ENCODE measurements around the gene NUDT22. TPM values are rescaled to one million over a fixed set of nuclear protein-coding genes. Genes with fewer than 3 reads are reported as not detected.

Gene NUDT22
- total and polyA plus RNA-seq, 2 donors (not counting 1 experiment from before 2014, with no cell fraction given) = 104 to 139 TPM

DNA sequence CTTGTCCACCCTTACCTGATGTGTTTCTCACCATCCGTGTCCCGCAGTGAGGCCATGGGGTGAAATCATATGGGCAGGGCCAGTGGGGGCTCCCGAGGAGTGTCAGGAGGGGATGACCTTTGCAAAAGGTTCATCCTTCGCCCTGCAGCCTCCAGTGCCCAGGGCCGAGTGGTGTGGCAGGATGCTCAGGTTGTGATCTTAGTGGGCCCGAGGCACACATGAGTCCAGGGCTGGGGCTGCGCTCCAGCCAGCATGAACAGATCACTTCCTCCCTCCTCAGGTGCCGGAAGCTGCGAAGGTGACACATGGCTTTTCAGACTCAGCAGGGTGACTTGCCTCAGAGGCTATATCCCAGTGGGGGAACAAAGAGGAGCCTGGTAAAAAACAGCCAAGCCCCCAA is 12.0 kb downstream of the NUDT22 start:
- ChIA-PET CTCF (interaction anchor here (1.1 kb wide), 1 partner anchor 30 kb away, joined by 3 read pairs; no protein-coding TSS in a partner anchor), POLR2A (interaction anchor here (1.0 to 1.6 kb wide), 3 partner anchors 12 to 54 kb away, joined by 3 to 4 read pairs (median 3); partner anchors contain the start of genes NUDT22 and TRPT1)
- Mint-ChIP-seq H3K9me3 (ENCODE audit: insufficient read depth) (no peaks in the 10 kb centered on the region), H3K27ac (peak overlapping the region; percentile 90), H3K4me1 (peaks cover 56% of the 10 kb centered on the region), H3K4me3 (peak overlapping the region; percentile 53), H3K27me3 (no peaks in the 10 kb centered on the region)
- WGBS (ENCODE audit: insufficient coverage) = 74% methylated on average over 9 of the region's 9 CpGs
- H3K9me3 ChIP-seq (ENCODE audit: control extremely low read depth in 1 of 3, control insufficient read depth in 2 of 3, insufficient read depth in 1 of 3, low read length in 2 of 3) = no peaks in the 10 kb centered on the region
- H3K79me2 ChIP-seq (ENCODE audit: control insufficient read depth, insufficient read depth, low read length) = peaks cover 25% of the 10 kb centered on the region
- H3K4me1 ChIP-seq (ENCODE audit: control insufficient read depth in 2 of 2, insufficient read depth in 2 of 2, low read length in 2 of 2) = peaks cover 35 to 69% of the 10 kb centered on the region in 2 donors
- TF ChIP-seq, protein P1, sequence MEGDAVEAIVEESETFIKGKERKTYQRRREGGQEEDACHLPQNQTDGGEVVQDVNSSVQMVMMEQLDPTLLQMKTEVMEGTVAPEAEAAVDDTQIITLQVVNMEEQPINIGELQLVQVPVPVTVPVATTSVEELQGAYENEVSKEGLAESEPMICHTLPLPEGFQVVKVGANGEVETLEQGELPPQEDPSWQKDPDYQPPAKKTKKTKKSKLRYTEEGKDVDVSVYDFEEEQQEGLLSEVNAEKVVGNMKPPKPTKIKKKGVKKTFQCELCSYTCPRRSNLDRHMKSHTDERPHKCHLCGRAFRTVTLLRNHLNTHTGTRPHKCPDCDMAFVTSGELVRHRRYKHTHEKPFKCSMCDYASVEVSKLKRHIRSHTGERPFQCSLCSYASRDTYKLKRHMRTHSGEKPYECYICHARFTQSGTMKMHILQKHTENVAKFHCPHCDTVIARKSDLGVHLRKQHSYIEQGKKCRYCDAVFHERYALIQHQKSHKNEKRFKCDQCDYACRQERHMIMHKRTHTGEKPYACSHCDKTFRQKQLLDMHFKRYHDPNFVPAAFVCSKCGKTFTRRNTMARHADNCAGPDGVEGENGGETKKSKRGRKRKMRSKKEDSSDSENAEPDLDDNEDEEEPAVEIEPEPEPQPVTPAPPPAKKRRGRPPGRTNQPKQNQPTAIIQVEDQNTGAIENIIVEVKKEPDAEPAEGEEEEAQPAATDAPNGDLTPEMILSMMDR (IDR thresholded peaks at IDR 0.05) = no peak
- TF ChIP-seq EZH2 (IDR thresholded peaks at IDR 0.05; ENCODE audit: borderline replicate concordance, insufficient read depth, low read depth, low read length, poor library complexity, severe bottlenecking) = no peak
- peaks cover 26% of the 10 kb centered on the region for H4K20me1 ChIP-seq (ENCODE audit: control insufficient read depth, insufficient read depth, low read length, poor library complexity, severe bottlenecking)
- peaks cover 0 to 30% of the 10 kb centered on the region in 2 experiments for H3K36me3 ChIP-seq (replicated peaks in 1 of 2; ENCODE audit: control extremely low read depth in 1 of 2, control insufficient read depth in 1 of 2, extremely low read depth in 1 of 2, insufficient read depth in 2 of 2, low read length in 1 of 2)
- no peak overlapping the region for H3K9ac ChIP-seq (ENCODE audit: low read length)
- H3K4me2 ChIP-seq (replicated peaks; ENCODE audit: low read depth, low read length, poor library complexity, severe bottlenecking) = peak overlapping the region; percentile 38
- peak overlapping the region; percentile 53 to 98 for H3K27ac ChIP-seq (ENCODE audit: low read length in 2 of 2)
- intact Hi-C loops (cut with micrococcal nuclease) = no loop called here
- no peak overlapping the region for H2AFZ ChIP-seq (ENCODE audit: insufficient read depth, low read depth, low read length, poor library complexity, severe bottlenecking)
- no peaks in the 10 kb centered on the region for H3K27me3 ChIP-seq (replicated peaks in 1 of 4; ENCODE audit: control extremely low read depth in 1 of 4, control insufficient read depth in 3 of 4, insufficient read depth in 4 of 4, low read length in 3 of 4)
- peak; percentile 61 for DNase-seq
- ATAC-seq (ENCODE audit: low read depth) = no peak
- H3K4me3 ChIP-seq (ENCODE audit: control extremely low read depth in 1 of 5, extremely low read depth in 1 of 5, insufficient read depth in 1 of 5, low read depth in 2 of 5, low read length in 4 of 5) = no peak overlapping the region

DNA sequence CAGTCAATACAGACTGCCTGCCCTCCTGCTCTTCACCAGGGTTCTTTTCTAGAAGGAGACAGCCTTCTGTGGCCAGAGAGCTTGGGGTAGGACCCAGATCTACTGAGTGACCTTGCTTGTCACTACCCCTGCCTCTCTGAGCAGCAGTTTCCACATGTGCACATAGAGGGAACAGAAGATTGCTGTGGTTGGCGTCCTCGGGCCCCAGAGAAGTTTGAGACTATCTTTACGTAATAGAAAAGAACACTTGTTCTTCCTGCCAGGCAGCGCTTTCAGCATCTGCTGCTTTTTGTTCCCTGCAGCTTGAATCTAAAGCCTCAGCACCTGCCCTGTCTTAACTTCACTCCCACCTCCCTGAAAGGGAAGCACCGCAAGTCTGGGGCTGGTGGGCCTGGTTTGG is 12.9 kb downstream of the NUDT22 start:
- Histone ChIP-seq H2AFZ (ENCODE audit: insufficient read depth, low read depth, low read length, poor library complexity, severe bottlenecking) (no peak overlapping the region), H3K9me3 (ENCODE audit: control extremely low read depth in 1 of 3, control insufficient read depth in 2 of 3, insufficient read depth in 1 of 3, low read length in 2 of 3) (no peaks in the 10 kb centered on the region), H3K9ac (ENCODE audit: low read length) (no peak overlapping the region), H4K20me1 (ENCODE audit: control insufficient read depth, insufficient read depth, low read length, poor library complexity, severe bottlenecking) (peaks cover 21% of the 10 kb centered on the region), H3K79me2 (ENCODE audit: control insufficient read depth, insufficient read depth, low read length) (peaks cover 25% of the 10 kb centered on the region), H3K27ac (ENCODE audit: low read length in 2 of 2) (peak overlapping the region in 1 of 2 donors; percentile 98), H3K4me3 (ENCODE audit: control extremely low read depth in 1 of 5, extremely low read depth in 1 of 5, insufficient read depth in 1 of 5, low read depth in 2 of 5, low read length in 4 of 5) (no peak overlapping the region), H3K4me1 (ENCODE audit: control insufficient read depth in 2 of 2, insufficient read depth in 2 of 2, low read length in 2 of 2) (peaks cover 28 to 62% of the 10 kb centered on the region in 2 donors), H3K36me3 (replicated peaks in 1 of 2; ENCODE audit: control extremely low read depth in 1 of 2, control insufficient read depth in 1 of 2, extremely low read depth in 1 of 2, insufficient read depth in 2 of 2, low read length in 1 of 2) (peaks cover 0 to 36% of the 10 kb centered on the region in 2 experiments), H3K27me3 (replicated peaks in 1 of 4; ENCODE audit: control extremely low read depth in 1 of 4, control insufficient read depth in 3 of 4, insufficient read depth in 4 of 4, low read length in 3 of 4) (no peaks in the 10 kb centered on the region), H3K4me2 (replicated peaks; ENCODE audit: low read depth, low read length, poor library complexity, severe bottlenecking) (no peak overlapping the region)
- Mint-ChIP-seq H3K27me3 (no peaks in the 10 kb centered on the region), H3K27ac (peak overlapping the region; percentile 90), H3K9me3 (ENCODE audit: insufficient read depth) (no peaks in the 10 kb centered on the region), H3K4me1 (peaks cover 64% of the 10 kb centered on the region), H3K4me3 (peak overlapping the region; percentile 41)
- 92% methylated on average over 4 of the region's 5 CpGs for WGBS (ENCODE audit: insufficient coverage)
- intact Hi-C loops (cut with micrococcal nuclease) = no loop called here
- POLR2A ChIA-PET = interaction anchor here (0.9 to 1.3 kb wide), 2 partner anchors 13 to 264 kb away, joined by 3 to 4 read pairs; partner anchors contain the start of genes COX8A, NUDT22 and TRPT1
- CTCF ChIA-PET = no interaction called here
- TF ChIP-seq EZH2 (IDR thresholded peaks at IDR 0.05; ENCODE audit: borderline replicate concordance, insufficient read depth, low read depth, low read length, poor library complexity, severe bottlenecking) = no peak
- TF ChIP-seq, protein P1 (IDR thresholded peaks at IDR 0.05) = no peak
- DNase-seq = no peak
- ATAC-seq (ENCODE audit: low read depth) = no peak
